GM19324 (cell line): ENCODE data around the gene CFAP58.
A peak's percentile ranks its signal among the peaks of the same experiment; 100 is the strongest.

Experiments
- ATAC-seq: cut with Tn5 transposase; IDR thresholded peaks from one replicate; pipeline ENCODE4 v1.9.1; 2021; ENCODE audit warnings: mild to moderate bottlenecking, moderate library complexity; ENCODE audit not compliant: unreplicated experiment, low FRiP score

Gene CFAP58

GRCh38 chr10:104353325-104354048, at the start of gene CFAP58:
TSS of gene CFAP58 (plus strand) at chr10:104353833. CDS start at chr10:104353898, 65 bp downstream.
- peak; percentile 66 for ATAC-seq

- ATAC-seq, result no peak
These were observed 49.3 kb upstream of the CFAP58 start for GRCh38 chr10:104304356-104304745.

- no peak for ATAC-seq
These were observed 48.7 kb upstream of the CFAP58 start for GRCh38 chr10:104304927-104305326.

GRCh38 chr10:104306897-104307296, 46.7 kb upstream of the CFAP58 start:
- ATAC-seq, result no peak

GRCh38 chr10:104307576-104308438, 45.8 kb upstream of the CFAP58 start:
- ATAC-seq, result no peak

GRCh38 chr10:104308439-104308903, 45.2 kb upstream of the CFAP58 start:
- ATAC-seq, result peak; percentile 64

- ATAC-seq, result no peak
These were observed 43.4 kb upstream of the CFAP58 start for GRCh38 chr10:104309980-104310978.

- no peak for ATAC-seq
These were observed 42.4 kb upstream of the CFAP58 start for GRCh38 chr10:104311184-104311720.

GRCh38 chr10:104314591-104315485, 38.8 kb upstream of the CFAP58 start:
- ATAC-seq, result no peak

- ATAC-seq, result no peak
These were observed 38.1 kb upstream of the CFAP58 start for GRCh38 chr10:104315486-104315921.

GRCh38 chr10:104316321-104317099, 37.1 kb upstream of the CFAP58 start:
- no peak for ATAC-seq

- peak; percentile 26 for ATAC-seq
These were observed 36.3 kb upstream of the CFAP58 start for GRCh38 chr10:104317269-104317710.

- peak; percentile 19 for ATAC-seq
These were observed 35.8 kb upstream of the CFAP58 start for GRCh38 chr10:104317726-104318299.

- no peak for ATAC-seq
These were observed 35.3 kb upstream of the CFAP58 start for GRCh38 chr10:104318326-104318725.

- no peak for ATAC-seq
These were observed 34.6 kb upstream of the CFAP58 start for GRCh38 chr10:104318810-104319741.

GRCh38 chr10:104321226-104321625, 32.4 kb upstream of the CFAP58 start:
- no peak for ATAC-seq
